ENCODE results near the gene ECI1. TPM values are rescaled to one million over a fixed set of nuclear protein-coding genes. Genes with fewer than 3 reads are reported as not detected.
A peak's percentile ranks its signal among the peaks of the same experiment; 100 is the strongest.
"Not testable (repeated sequence)": the region's sequence is repeated elsewhere in the genome, so short reads cannot be mapped to it uniquely, and the experiment has no call there.

Gene ECI1
- total RNA-seq, 2 donors from 2014 or later = 124 to 128 TPM

- no peak for DNase-seq
- no peak for ATAC-seq
- intact Hi-C loops (cut with DNase I) = no loop called here
Observed at GRCh38 chr16:2204416-2205103, 46.8 kb downstream of the ECI1 start.

GRCh38 chr16:2203119-2203688, 48.2 kb downstream of the ECI1 start:
- intact Hi-C loops (cut with DNase I); DNase-seq; ATAC-seq: not testable (repeated sequence)

- DNase-seq = no peak
- intact Hi-C loops (cut with DNase I) = no loop called here
- ATAC-seq = no peak
Observed at GRCh38 chr16:2200313-2200712, 51.1 kb downstream of the ECI1 start.

DNA sequence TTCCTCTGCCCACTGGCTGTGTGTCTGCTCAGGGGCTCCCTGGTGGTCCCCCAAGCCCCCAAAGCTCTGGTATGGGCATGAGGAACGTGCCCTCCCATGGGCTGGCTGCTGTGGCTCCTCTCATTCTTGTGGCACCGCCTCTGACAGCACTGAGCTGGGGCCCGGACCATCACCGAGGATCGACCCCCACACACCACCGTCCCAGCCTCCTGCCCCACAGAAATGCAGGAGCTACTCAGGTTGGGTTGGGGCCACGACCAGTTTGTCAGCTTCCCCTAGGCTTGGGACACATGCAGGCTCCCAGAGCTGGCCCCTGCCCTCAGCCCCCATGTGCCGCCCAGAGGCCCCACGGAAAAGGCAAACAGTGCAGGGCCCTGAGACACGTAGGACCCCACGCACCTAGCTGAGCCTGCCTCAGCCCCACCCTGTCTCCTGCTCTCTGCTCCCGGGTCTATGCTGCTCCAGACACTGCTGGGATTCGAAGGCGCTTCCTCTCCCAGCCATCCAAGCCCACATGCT, 51.7 kb downstream of the ECI1 start:
- intact Hi-C loops (cut with DNase I) = no loop called here
- ATAC-seq = no peak
- no peak for DNase-seq

- no peak for DNase-seq
- intact Hi-C loops (cut with DNase I) = no loop called here
- no peak for ATAC-seq
Observed at GRCh38 chr16:2199095-2199494, 52.3 kb downstream of the ECI1 start.

DNA sequence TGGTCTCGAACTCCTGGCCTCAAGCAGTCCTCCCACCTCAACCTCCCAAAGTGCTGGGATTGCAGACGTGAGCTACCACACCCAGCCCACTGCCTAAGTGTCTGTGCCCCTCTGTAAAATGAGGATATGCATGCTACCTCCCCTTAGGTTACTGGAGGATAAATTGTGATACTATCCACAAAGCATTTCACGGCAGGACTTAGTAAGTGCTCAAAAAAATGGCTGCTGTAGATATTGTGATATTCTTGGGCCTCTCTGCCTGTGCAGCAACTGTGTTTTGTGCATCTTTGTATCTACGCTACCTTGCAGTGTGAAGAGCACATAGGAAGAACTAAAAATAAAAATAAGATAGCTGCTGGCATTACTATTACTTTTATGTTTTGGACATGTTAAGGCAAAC, 53.1 kb downstream of the ECI1 start:
- ATAC-seq (no peak), DNase-seq (no peak)
- intact Hi-C loops (cut with DNase I) = no loop called here

DNA sequence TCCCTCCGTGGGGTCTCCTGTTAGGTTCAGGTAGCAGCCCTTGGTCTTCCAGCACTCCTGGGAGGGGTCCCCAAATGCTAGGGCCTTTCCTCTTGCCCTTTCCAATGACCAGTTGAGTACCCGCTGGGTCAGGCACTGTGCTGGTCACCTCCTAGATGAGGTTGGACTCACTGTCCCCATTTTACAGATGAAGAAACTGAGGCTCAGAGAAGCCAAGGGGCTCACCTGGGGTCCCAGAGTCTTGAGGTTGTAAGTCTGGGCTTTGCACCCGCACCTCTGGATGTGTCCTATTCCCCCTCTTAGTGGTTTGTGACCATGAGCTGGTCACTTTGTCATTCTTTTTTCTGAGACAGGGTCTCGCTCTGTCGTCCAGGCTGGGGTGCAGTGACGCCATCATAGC, 53.6 kb downstream of the ECI1 start:
- DNase-seq (no peak), ATAC-seq (no peak)
- intact Hi-C loops (cut with DNase I) = no loop called here

GRCh38 chr16:2196981-2197511, 54.3 kb downstream of the ECI1 start:
- ATAC-seq (no peak), DNase-seq (no peak)
- intact Hi-C loops (cut with DNase I) = no loop called here

GRCh38 chr16:2196162-2196980, 55.0 kb downstream of the ECI1 start, which contains the start of gene CASKIN1:
TSS of gene CASKIN1 (minus strand) at chr16:2196605. CDS start at chr16:2196432, 173 bp downstream.
- DNase-seq = no peak
- ATAC-seq = peak in 1 of 2 donors; percentile 50
- intact Hi-C loops (cut with DNase I) = no loop called here

DNA sequence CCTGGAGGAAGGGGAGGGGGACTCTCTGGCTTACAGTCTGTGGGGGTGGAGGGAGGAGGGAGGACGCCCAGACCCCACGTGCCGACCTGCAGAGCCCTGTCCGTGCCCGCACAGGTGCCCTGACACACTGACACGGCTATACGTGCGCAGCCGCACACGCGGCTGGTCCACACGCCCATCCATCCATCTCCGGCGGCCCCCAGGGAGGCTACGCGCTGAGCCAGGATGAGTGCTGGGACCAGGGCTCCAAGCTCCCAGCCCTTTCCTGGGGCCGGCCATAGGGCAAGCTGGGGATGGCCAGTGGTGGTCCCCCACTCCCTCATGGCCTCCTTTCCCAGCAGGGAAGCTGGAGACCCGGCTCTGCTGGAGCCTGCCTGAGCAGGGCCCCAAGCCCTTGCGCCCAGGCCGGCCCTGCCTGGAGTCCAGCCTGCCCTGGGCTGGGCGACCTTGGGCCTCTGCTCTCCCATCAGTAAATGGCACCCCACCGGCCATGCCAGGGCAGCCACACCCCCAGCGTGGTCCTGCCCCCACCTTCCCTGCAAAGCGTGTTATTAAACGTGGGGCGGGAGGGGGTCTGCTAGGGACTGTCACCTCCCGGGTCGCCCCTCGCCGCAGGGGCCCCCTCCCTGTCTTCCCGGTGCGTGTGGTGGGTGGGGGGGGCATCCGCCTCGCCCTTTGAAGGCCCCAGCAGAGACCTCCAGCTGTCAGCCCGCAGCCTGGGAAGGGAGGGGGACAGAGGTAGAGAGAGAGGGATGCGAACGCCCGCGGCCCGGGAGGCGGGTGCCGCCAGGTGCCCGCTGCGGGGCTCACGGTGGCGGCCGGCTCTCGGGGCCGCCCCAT, 55.8 kb downstream of the ECI1 start:
- DNase-seq = no peak
- ATAC-seq = peak; percentile 3 to 8
- intact Hi-C loops (cut with DNase I) = no loop called here

- DNase-seq (no peak), ATAC-seq (peak; percentile 29 to 57)
- intact Hi-C loops (cut with DNase I) = no loop called here
Observed at GRCh38 chr16:2194852-2195321, 56.5 kb downstream of the ECI1 start.

DNA sequence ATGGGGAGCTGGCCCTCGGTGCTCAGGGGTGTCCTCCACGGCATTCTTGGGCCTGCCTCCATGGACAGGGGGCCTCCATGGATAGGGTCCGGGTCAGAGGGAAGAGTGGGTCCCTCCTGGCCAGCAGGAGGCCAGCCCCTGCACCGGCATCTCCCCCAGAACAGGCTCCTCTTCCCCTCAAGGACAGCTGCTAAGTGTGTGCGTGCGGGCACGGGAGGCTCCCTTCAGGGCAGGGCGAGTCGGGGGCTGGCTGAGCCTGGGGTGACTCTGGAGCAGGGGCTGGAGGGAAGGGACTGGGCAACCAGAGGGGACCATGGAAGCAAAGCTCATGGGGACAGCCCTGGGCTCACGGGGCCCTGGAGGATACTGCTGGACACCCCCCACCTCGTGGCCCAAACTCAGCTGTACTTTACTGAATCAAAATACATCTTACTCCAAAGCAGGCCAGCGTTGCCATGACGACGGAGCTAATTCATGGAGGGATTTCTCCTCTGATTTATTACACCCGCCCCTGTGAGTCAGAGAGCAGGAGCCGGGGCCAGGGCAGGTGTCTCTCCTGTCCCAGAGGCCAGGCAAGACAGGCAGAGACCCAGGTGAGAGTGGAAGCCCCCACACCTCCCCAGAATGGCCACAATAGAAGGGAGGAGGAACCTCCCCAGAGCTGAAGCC, 57.1 kb downstream of the ECI1 start:
- intact Hi-C loops (cut with DNase I) = no loop called here
- DNase-seq (no peak), ATAC-seq (no peak)

DNA sequence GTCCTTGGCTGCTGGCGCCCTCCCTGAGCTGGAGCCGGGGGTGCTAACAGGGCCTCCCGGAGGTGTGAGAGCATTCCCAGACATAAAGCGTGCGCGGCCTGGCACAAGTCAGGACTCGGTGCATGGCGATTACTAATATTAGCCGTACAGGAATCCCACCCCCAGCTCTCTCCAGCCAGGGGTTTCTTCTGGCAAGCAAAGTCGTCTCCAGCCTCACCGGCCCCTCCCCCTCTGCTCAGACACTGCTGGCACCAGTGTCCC, 60.0 kb downstream of the ECI1 start:
- ATAC-seq = peak; percentile 25 to 49
- intact Hi-C loops (cut with DNase I) = no loop called here
- no peak for DNase-seq

GRCh38 chr16:2190659-2191445, 60.5 kb downstream of the ECI1 start:
- peak in 1 of 2 donors; percentile 5 for ATAC-seq
- intact Hi-C loops (cut with DNase I) = no loop called here
- DNase-seq = no peak

- ATAC-seq (no peak), DNase-seq (no peak)
- intact Hi-C loops (cut with DNase I) = no loop called here
Observed at GRCh38 chr16:2190002-2190658, 61.3 kb downstream of the ECI1 start.
